UCSD-AML1 (cell line): ENCODE data around the gene LSAMP.

Experiments
- DNase-seq: peaks from one replicate; lab custom pipeline; 2025; ENCODE audit not compliant: unreplicated experiment; lab: John Stamatoyannopoulos, UW

The LSAMP gene

GRCh38 chr3:116064646-116065045, 380.6 kb downstream of the LSAMP start:
- DNase-seq, result no peak

- no peak for DNase-seq
Observed at GRCh38 chr3:116059421-116060096, 385.7 kb downstream of the LSAMP start.

- no peak for DNase-seq
Observed at GRCh38 chr3:116058844-116059243, 386.4 kb downstream of the LSAMP start.

DNA sequence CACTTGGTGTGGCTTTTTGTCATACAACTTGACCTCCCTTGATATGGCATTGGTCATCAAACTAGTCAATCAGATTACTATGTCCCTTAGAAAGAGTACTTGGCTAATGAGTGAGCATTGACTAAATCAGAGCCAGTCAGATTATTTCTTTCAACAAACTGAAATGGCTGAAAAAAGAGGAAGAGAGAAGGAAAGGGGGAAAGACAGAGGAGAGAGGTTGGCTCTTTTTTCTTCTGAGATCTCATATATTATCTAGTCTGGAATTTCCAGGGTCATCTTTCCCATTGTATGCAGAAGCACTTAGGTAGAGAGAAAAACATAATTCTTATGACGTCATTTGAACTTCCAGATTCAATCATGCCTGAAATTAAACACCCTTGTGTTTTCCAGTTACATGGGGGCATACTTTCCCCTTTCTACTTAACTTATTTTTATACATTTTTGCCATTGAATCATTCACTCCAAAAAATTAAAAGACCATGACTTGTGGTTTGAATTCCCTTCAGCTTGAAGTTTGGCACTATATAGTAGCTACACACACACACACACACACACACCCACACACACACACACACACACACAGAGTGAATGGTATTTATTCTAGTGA, 387.8 kb downstream of the LSAMP start:
- DNase-seq, result no peak

DNA sequence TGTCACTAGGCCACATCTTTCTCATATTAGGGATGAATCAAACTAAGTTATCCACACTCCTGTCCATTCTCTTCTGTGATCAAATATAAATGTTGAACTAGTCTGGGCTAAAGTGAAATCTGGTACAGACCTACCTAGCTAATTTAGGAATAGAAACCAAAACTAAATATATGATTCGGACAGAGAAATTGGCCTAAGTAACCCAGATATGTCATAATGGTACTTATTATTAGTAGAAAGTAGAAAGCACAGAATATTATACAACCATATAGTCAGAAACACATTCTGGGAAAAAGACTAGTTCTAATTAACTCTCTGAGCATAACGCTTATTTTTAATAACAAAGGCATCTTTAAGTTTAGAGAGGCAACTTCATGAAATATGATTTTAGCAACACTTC, 389.0 kb downstream of the LSAMP start:
- DNase-seq, result no peak

- DNase-seq, result no peak
Observed at GRCh38 chr3:116053017-116053416, 392.3 kb downstream of the LSAMP start.

DNA sequence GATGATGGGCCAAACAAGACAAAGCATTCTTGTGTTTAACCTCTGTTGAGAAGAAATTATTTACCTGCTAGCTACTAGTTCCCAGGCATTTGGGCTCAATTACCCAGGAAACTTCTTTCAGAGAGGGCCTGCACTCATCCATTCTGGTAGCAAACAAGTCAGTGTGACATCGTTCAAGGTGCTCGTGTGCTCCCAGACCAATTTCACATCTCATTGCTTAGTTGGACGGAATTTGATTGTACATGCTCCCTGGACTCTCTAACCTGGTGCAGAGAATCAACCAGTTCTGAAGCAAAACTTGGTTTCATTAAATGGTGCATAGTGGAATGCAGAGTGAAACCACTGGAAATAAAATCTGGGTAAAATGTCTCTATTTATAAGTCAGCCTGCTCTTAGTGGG, 392.7 kb downstream of the LSAMP start:
- no peak for DNase-seq

DNA sequence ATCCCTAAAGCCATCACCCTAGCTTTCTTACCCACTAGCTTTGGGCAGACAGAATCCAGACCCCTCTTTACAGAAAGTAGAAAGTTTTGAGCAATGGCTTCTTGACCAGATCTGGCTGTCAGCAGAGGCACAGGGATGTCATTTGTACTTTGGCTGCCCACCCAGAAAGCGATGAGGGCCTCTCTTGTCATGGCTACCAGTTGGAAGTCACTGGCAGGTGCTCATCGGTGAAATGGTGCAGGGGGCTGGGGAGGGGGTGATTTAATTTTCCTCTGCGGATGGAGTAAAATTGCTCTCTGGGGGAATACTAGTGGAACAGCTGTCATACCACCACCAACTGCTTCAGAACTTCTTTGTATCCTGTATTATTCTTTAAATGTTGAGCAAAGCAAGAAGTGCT, 393.7 kb downstream of the LSAMP start:
- DNase-seq, result no peak

- no peak for DNase-seq
Observed at GRCh38 chr3:116051040-116051439, 394.2 kb downstream of the LSAMP start.

GRCh38 chr3:116050311-116050915, 394.9 kb downstream of the LSAMP start:
- DNase-seq, result no peak

DNA sequence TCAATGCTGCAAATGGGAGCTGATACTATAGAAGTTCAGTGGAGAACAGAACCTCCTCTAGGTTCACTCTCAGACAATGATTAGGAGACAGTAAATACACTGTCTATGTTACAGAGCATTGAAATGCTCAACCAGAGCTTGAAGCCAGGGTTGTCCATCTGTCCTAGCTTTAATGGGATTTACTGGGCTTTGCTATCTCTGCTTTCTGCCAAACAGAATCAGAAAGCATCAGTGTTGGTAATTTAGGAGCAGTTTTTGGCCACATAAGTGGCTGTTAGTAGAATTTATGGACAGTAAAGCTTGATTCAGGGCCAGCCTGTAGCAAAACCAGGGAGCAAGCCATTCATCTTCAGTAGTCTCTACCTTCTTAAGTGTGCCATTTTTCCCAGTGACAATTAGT, 396.3 kb downstream of the LSAMP start:
- DNase-seq, result no peak

GRCh38 chr3:116046350-116046749, 398.9 kb downstream of the LSAMP start:
- no peak for DNase-seq

DNA sequence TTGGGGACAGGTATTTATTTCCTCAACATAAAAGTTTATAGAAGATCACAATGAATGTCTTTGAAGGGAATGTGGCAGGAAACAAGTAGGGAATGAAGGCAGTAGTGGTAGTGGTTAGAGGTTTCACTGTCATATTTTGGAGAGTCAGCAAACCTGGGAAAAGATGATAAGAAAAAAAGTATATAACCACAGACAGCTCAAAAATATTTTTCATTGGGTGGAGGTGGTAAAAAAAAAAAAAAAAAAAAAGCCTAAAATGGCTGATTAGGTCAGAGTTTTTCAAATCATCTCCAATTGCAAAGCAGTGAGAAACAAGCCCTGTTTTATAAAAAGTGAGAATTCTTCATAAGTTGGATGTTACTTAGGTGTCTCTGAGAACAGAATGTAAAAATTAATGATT, 400.0 kb downstream of the LSAMP start:
- no peak for DNase-seq

GRCh38 chr3:116040152-116040551, 405.1 kb downstream of the LSAMP start:
- no peak for DNase-seq

DNA sequence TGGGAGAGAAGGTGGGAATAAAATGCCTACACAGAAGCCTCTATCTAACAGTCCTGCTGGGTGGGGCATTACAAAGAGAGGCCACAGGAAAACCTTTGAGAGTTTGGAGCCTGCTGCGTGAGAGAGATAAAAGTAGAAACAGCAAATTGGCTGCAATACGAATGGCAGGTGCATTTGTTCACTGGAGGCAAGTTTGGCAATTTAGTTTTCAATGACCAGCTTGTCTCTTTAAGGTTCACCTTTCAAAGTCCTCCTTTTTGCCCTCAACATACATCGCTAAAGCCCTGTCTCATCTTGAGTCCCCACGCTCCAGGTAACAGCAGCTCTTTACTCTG, 405.7 kb downstream of the LSAMP start:
- no peak for DNase-seq

GRCh38 chr3:116038968-116039650, 406.2 kb downstream of the LSAMP start:
- DNase-seq, result no peak

DNA sequence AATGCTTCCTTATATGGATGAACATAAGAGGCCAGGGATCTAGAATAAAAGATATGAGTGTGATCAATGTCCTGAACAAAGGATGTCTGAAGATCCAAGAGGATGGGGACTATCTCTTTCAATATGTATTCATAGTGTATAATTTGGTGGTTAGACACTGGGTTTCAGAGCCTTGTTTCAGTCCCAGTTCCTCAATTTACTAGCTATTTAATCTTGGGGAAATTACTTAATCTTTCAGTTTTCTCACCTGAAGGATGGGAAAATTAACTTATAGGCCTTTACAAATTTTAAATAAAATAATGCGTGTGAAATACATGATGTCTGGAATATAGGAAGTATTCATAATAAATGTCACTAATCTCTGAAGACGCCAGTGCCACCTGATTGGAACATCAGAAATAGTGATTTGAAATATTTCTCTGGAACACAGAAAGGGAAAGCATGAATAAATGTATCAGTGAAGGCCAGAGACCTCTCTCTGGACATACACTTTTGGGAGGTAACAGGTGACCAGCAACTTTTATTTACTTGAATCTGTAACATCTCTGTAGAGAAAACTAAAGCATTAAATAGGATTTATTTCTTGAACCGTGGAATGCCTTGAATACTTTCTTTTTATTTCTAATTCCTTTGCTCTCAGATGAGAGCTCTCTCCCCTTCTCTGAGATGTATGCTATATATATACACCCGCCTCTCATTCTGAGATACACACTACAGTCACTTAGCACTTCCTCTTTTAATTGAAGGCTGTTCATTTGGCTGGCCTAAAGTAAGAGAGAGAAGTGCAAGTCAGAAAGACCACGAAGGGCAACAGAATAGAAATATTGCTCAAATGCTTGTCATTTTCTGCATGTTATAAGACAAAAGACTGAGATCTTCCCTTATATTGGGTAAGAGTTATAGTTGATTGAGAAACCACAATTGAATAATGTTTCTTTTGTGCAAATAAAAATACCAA, 407.1 kb downstream of the LSAMP start:
- DNase-seq, result no peak

DNA sequence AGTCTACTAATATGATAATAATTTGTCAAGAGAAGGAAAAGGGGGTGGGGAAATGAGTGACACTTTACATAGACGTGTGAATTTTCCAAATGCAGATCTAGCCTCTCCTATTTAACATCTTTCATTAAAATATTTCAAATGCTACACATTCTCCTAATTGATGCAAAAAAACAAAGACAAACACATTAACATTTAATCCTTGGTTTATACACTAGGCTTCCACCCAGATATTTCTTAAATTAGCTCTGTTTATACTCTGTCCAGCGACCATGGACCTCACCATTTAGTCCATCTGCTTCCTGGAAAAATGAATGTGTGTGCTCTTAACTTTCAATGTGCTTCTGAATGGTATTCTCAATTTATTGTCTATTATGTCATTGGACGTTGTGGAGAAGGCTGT, 409.9 kb downstream of the LSAMP start:
- DNase-seq, result no peak

DNA sequence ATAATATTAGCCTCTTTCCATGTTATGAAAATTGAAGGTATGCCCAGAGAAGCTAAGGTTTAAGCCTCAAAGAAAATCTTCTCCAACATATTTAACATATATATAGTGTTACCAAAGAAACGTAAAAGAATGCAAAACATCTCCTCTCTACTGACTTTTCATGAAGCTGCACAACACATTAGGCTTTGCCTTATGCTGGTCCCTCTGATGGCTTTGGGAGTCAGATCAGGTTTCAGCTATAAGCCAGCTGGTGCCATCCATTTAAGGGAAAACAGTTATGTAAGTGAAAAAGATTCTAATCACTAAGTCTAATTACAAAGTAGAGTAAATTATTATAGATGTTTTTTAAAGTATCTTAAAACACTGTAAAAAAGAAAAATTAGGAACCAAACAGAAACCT, 410.5 kb downstream of the LSAMP start:
- DNase-seq, result no peak

DNA sequence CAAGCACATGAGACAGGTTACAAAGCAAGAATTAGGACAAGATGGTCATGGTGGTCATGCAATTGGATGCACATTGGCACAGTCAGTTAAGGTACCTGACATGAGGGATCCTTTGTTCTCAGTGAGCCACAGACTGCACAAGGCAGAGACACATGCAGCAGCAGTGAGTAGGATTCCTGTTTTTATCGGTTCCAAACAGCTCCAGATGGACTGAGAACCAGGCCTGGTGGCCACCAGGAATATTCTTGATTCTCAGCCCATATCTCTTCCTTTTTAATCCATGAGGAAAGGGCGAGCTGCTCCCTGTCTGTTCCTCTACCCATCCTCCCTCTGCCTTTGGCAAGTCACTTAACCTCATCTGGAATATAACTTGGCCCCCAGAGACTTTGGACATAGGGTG, 411.2 kb downstream of the LSAMP start:
- DNase-seq, result no peak

- no peak for DNase-seq
Observed at GRCh38 chr3:116033516-116033915, 411.8 kb downstream of the LSAMP start.
